ENCODE measurements around the gene KLK1. TPM values are rescaled to one million over a fixed set of nuclear protein-coding genes. Genes with fewer than 3 reads are reported as not detected.

Gene KLK1
- total and polyA plus RNA-seq, 12 donors, result 0.39 to 0.85 (median 0.64) TPM; not detected in 4

DNA sequence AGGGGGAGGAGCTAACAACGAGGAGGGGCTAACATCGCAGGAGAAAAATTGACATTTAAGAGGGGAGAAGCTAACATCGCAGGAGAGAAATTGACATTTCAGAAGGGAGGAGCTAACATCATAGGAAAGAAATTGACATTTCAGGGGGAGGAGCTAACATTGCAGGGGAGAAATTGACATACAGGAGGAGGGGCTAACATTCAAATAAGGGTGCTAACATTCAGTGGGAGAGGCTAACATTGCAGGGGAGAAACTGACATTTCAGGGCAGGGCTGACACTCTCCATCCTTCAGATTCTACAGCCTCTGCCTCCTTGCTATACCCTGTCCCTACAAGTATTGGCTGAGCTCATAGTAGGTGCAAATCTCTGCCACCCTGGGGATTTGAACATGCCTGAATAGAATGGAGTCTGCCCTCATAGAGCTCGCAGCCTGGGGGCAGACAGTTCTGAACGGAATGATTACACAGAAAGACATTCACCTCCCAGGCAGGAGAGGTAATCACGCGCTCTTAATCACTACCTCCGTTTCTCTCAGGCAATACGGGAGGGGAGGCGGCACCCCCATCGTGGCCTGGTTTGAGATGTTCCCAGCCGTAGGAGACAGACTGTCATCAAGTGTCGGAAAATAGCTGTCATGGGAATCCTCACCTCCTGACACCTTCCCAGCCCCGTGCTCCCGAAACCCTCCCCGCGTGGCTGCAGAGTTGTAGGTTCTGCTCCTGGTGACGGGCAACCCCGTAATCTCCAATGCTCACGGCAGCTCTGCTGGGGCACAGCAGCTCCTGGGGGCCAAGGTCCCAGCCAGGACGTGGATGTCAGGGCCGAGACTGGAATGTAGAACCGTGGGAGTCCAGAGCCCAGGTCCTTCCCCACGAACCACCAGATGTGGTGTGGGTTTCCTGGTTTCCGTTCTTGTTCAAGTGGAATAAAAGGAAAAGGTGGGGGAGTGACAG, 43.8 kb downstream of the KLK1 start:
- TF ChIP-seq, protein P1, sequence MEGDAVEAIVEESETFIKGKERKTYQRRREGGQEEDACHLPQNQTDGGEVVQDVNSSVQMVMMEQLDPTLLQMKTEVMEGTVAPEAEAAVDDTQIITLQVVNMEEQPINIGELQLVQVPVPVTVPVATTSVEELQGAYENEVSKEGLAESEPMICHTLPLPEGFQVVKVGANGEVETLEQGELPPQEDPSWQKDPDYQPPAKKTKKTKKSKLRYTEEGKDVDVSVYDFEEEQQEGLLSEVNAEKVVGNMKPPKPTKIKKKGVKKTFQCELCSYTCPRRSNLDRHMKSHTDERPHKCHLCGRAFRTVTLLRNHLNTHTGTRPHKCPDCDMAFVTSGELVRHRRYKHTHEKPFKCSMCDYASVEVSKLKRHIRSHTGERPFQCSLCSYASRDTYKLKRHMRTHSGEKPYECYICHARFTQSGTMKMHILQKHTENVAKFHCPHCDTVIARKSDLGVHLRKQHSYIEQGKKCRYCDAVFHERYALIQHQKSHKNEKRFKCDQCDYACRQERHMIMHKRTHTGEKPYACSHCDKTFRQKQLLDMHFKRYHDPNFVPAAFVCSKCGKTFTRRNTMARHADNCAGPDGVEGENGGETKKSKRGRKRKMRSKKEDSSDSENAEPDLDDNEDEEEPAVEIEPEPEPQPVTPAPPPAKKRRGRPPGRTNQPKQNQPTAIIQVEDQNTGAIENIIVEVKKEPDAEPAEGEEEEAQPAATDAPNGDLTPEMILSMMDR (IDR thresholded peaks at IDR 0.05), result no peak
- H3K27ac ChIP-seq, result no peak overlapping the region
- WGBS, 2 donors, result 32 to 33% methylated on average over 25 of the region's 25 CpGs
- intact Hi-C loops (cut with DNase I), result loop anchor here (5.0 to 10.0 kb wide), 10 partner anchors 62 to 525 kb away; partner anchors contain the start of genes NAPSA (in 4 of the 10) and SHANK1 (in 1 of the 10)
- no peak for DNase-seq
- no peaks in the 10 kb centered on the region for H3K36me3 ChIP-seq
- peaks cover 14 to 87% (median 85%) of the 10 kb centered on the region in 7 donors for H3K27me3 ChIP-seq
- H3K4me1 ChIP-seq, result peaks cover 0 to 7% (median 0%) of the 10 kb centered on the region in 9 donors
- no peak for ATAC-seq
- no peak overlapping the region for H3K4me3 ChIP-seq
- H3K9me3 ChIP-seq, result peaks cover 0 to 9% (median 0%) of the 10 kb centered on the region in 11 donors

DNA sequence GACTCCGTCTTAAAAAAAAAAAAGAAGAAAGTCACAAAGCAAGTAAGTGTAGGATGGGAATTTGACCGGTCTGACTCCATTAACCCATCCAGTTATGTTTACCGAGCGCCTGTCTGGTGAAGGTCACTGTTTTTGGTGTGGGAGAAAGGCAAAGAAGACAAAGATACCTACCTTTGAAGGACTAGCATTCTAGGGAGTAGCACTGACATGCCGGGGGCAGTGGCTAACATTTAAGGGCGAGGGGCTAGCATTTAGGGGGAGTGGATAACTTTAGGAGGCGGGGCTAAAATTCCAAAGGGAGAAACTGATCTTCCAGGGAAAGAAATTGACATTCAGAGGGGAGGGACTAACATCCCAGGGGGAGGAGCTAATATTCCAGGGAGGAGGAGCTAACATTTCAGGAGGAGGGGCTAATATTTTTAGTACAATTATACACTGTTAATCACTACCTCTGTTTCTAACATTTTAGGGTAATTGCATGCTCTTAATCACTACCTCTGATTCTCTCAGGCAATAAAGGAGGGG, 44.6 kb downstream of the KLK1 start:
- H3K9me3 ChIP-seq, result peaks cover 0 to 9% (median 0%) of the 10 kb centered on the region in 11 donors
- peaks cover 14 to 94% (median 89%) of the 10 kb centered on the region in 7 donors for H3K27me3 ChIP-seq
- H3K4me3 ChIP-seq, result no peak overlapping the region
- TF ChIP-seq, protein P1 (IDR thresholded peaks at IDR 0.05), result no peak
- no peaks in the 10 kb centered on the region for H3K36me3 ChIP-seq
- H3K27ac ChIP-seq, result no peak overlapping the region
- 59 to 65% methylated on average over 7 of the region's 7 CpGs for WGBS, 2 donors
- intact Hi-C loops (cut with DNase I), result no loop called here
- H3K4me1 ChIP-seq, result peaks cover 0 to 7% (median 0%) of the 10 kb centered on the region in 9 donors
- DNase-seq (no peak), ATAC-seq (no peak)

DNA sequence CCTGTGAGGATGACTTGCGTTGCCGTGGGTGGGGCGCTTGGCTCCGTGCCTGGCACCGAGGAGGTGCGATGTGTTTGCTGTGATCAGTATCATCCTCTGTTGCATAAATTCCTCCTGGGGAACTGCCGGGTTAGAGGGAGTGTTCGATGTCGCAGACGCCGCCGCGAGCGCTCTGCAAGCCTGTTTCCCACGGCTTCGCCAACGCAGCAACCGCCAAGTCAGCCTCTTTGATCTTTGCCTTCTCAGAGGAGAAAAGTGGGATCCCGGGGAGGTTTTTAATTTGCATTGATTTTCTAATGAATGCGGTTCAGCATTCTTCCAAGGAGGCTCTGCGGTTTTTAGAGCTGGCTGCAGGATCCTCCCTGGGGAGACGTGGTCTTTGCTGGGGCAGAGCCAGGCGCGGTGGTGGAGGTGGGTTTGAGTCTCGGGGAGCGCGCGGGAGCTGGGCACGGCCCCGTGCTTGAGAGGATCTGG, 45.7 kb downstream of the KLK1 start:
- TF ChIP-seq, protein P1 (IDR thresholded peaks at IDR 0.05), result no peak
- H3K27me3 ChIP-seq, result peaks cover 11 to 99% (median 89%) of the 10 kb centered on the region in 7 donors
- no peaks in the 10 kb centered on the region for H3K4me1 ChIP-seq
- no peak overlapping the region for H3K4me3 ChIP-seq
- WGBS, 2 donors, result 1% methylated on average over 30 of the region's 30 CpGs
- DNase-seq (no peak), ATAC-seq (no peak)
- intact Hi-C loops (cut with DNase I), result no loop called here
- H3K9me3 ChIP-seq, result peaks cover 0 to 9% (median 0%) of the 10 kb centered on the region in 11 donors
- H3K27ac ChIP-seq, result no peak overlapping the region
- H3K36me3 ChIP-seq, result no peaks in the 10 kb centered on the region

DNA sequence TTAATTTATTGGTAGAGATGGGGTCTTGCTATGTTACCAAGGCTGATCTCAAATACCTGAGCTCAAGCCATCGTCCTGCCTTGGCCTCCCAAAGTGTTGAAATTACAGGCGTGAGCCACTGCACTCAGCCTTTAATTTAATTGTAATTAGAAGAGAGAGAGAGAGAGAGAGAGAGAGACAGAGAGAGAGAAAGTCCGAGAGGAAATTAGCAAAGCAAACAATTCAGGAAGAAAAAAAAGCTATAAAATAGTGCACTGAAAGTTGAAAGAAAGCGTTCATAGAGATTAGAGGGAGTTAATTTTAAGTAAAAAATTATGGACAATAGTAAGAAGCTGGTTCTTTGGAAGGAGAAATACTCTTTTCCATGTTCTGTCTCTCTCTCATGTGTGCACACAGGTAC, 46.3 kb downstream of the KLK1 start:
- TF ChIP-seq, protein P1 (IDR thresholded peaks at IDR 0.05), result no peak
- no peak for ATAC-seq

More for the DNA sequence above, 46.3 kb downstream of the KLK1 start:
- Histone ChIP-seq H3K4me1 (no peaks in the 10 kb centered on the region), H3K27me3 (peaks cover 11 to 94% (median 88%) of the 10 kb centered on the region in 7 donors), H3K9me3 (peaks cover 0 to 15% (median 0%) of the 10 kb centered on the region in 11 donors), H3K27ac (no peak overlapping the region), H3K4me3 (no peak overlapping the region), H3K36me3 (no peaks in the 10 kb centered on the region)
- DNase-seq, result no peak
- WGBS, 2 donors, result 36 to 50% methylated on average over 4 of the region's 4 CpGs
- intact Hi-C loops (cut with DNase I), result no loop called here
